ENCODE measurements around the gene SLC31A2.
"Not testable (repeated sequence)": the region's sequence is repeated elsewhere in the genome, so short reads cannot be mapped to it uniquely, and the experiment has no call there.

Gene SLC31A2

GRCh38 chr9:113150670-113151611 lies at the start of gene SLC31A2:
Gene SLC31A2 (plus strand): TSS chr9:113151007. CDS start chr9:113151075, 68 bp downstream.
- DNase-seq: peak; percentile 82

- not testable (repeated sequence) for DNase-seq
Observed at GRCh38 chr9:113105345-113105744, 45.5 kb upstream of the SLC31A2 start.

GRCh38 chr9:113111065-113111951 lies 39.5 kb upstream of the SLC31A2 start:
- DNase-seq: not testable (repeated sequence)

GRCh38 chr9:113112706-113113510 lies 37.9 kb upstream of the SLC31A2 start:
- not testable (repeated sequence) for DNase-seq

- not testable (repeated sequence) for DNase-seq
Observed at GRCh38 chr9:113118829-113119228, 32.0 kb upstream of the SLC31A2 start.

GRCh38 chr9:113125386-113126035 lies 25.3 kb upstream of the SLC31A2 start:
- DNase-seq: no peak

- no peak for DNase-seq
Observed at GRCh38 chr9:113129466-113129865, 21.3 kb upstream of the SLC31A2 start.

GRCh38 chr9:113129884-113130283 lies 20.9 kb upstream of the SLC31A2 start:
- DNase-seq: no peak

GRCh38 chr9:113131689-113132151 lies 19.1 kb upstream of the SLC31A2 start:
- DNase-seq: no peak

GRCh38 chr9:113137196-113138168 lies 13.3 kb upstream of the SLC31A2 start:
- DNase-seq: no peak

- no peak for DNase-seq
Observed at GRCh38 chr9:113138760-113139159, 12.0 kb upstream of the SLC31A2 start.

GRCh38 chr9:113139225-113139829 lies 11.5 kb upstream of the SLC31A2 start:
- DNase-seq: no peak

- DNase-seq: no peak
Observed at GRCh38 chr9:113139953-113140352, 10.9 kb upstream of the SLC31A2 start.

GRCh38 chr9:113140896-113141295 lies 9.9 kb upstream of the SLC31A2 start:
- not testable (repeated sequence) for DNase-seq

GRCh38 chr9:113143432-113144227 lies 7.2 kb upstream of the SLC31A2 start:
- DNase-seq: no peak

- DNase-seq: no peak
Observed at GRCh38 chr9:113148372-113148705, 2.5 kb upstream of the SLC31A2 start.

- DNase-seq: no peak
Observed at GRCh38 chr9:113148781-113149510, 1.9 kb upstream of the SLC31A2 start.

- not testable (repeated sequence) for DNase-seq
Observed at GRCh38 chr9:113149561-113149960, 1.2 kb upstream of the SLC31A2 start.
